Measurements from ENCODE around the gene ILRUN. TPM values are rescaled to one million over a fixed set of nuclear protein-coding genes. Genes with fewer than 3 reads are reported as not detected.
"Not testable (repeated sequence)": the region's sequence is repeated elsewhere in the genome, so short reads cannot be mapped to it uniquely, and the experiment has no call there.

Gene ILRUN
- polyA plus RNA-seq, 1 donor: 49.8 TPM

DNA sequence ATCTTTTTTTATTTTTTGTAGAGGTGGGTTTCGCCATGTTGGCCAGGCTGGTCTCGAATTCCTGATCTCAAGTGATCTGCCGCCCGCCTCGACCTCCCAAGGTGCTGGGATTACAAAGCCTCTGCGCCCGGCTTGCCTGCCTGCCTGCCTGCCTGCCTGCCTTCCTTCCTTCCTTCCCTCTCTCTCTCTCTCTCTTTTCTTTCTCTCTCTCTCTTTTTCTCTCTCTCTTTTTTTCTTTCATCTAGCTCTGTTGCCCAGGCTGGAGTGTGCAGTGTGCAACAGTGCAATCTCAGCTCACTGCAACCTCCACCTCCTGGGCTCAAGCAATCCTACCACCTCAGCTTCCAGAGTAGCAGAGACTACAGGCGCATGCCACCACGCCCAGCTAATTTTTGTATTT is 4.6 kb upstream of the ILRUN start:
- no peak for DNase-seq

- DNase-seq: no peak
Measured at GRCh38 chr6:34697904-34698559, 1.5 kb upstream of the ILRUN start.

- DNase-seq: no peak
Measured at GRCh38 chr6:34697544-34697836, 923 bp upstream of the ILRUN start.

DNA sequence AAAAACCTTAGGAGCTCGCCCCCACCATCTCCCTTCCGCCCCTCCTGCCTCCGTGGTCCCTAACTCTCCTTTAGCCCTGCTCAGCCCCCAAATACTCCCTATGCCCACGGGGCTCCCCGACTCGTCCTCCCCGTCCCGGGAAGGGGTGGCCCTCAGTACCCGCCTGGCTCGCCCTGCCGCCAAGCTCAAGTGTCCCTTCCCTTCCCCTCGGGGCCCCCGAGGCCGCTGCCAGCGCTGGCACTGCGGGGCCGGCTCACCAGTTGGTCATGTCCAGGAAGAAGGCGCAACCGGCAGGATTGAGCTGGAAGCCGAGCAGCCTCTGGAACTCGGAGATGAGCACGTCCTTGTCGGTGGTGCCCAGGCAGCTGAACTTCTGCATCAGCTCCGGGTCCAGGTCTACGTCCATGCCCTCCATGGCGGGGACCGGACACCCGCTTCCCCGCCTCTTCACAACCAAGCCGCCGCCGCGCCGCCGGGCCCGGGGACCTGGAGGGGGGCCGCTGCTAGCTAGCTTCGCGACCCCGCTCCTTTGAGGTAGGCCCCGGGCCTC is 303 bp downstream of the ILRUN start:
- no peak for DNase-seq

- no peak for DNase-seq
Measured at GRCh38 chr6:34695729-34696188, 808 bp downstream of the ILRUN start.

DNA sequence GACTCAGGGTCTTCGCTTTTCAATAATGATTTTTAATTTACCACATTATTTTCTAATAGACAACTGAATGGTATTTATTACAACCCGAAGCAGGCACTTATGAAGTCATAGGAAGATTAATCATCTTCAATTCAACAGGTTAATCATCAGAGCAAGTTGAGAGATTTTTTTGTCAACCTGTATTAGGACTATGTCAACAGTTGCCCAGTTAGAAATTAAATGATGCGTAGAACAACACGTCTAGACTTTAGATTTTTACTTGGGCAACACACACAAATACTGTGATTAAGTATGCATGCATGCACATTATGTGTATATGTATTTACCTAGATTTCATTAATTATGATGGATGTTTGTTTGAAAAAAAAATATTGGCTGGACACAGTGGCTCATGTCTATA is 4.3 kb downstream of the ILRUN start:
- DNase-seq: no peak

- no peak for DNase-seq
Measured at GRCh38 chr6:34689742-34690141, 6.8 kb downstream of the ILRUN start.

- DNase-seq: no peak
Measured at GRCh38 chr6:34688956-34689355, 7.6 kb downstream of the ILRUN start.

GRCh38 chr6:34684919-34685318 is 11.6 kb downstream of the ILRUN start:
- DNase-seq: no peak

GRCh38 chr6:34684364-34684763 is 12.2 kb downstream of the ILRUN start:
- no peak for DNase-seq

DNA sequence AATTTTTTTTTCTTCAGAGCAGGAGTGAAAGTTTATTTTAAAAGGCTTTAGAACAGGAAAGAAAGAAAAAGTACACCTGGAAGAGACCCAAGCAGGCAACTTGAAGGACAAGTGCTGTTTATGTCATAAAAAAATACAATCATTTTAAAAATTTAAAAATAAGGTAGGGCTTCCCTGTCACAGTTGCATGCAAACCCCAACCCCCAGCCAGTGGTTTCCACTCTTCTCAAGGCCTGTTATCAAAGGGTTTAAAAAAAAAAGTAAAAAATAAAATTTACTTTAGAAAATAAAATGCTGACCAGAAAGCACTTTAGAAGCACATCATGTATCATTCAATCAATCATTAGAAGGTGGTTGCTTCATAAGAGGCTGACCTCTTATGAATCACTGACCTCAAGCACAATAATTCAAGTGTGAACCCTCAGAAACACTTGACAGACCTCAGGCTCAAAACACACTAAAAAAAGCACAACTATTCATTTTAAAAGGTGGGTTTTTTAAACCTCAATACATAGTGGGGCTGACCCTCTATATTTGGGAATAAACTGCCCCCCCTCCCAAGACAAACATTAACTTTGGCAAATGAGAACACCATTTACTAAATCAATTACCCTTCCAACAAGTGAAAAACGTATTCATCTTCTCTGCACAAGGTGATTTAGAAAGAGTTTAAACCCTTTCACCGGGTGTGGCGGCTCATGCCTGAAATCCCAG is 15.6 kb downstream of the ILRUN start:
- no peak for DNase-seq

GRCh38 chr6:34680313-34680712 is 16.3 kb downstream of the ILRUN start:
- DNase-seq: not testable (repeated sequence)

DNA sequence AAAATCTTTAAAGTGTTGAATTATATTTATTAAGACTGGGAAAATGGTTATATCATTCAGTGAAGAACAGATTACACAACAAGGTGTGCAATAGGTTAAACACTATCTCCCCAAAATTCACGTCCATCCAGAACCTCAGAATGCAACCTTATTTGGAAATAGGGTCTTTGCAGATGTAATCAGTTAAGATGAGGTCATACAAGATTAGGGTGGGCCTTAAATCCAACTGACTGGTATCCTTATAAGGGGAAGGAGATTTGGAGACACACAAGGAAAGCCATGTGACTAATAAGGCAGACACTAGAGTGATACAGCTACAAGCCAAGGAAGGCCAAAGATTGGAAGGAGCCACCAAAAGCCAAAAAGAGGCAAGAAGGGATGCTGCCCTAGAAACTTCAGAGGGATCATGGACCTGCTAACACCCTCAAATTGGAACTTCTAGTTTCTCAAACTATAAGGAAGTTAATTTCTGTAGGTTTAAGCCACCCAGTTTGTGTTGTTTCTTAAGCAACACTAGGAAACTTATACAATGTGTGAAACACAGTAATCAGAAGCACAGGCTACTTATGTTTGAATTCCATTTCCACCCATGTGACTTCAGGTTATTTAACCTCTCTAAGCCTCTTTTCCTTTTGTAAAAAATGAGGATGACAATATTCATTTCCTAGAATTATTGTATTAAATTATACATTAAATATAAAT is 16.9 kb downstream of the ILRUN start:
- DNase-seq: no peak

DNA sequence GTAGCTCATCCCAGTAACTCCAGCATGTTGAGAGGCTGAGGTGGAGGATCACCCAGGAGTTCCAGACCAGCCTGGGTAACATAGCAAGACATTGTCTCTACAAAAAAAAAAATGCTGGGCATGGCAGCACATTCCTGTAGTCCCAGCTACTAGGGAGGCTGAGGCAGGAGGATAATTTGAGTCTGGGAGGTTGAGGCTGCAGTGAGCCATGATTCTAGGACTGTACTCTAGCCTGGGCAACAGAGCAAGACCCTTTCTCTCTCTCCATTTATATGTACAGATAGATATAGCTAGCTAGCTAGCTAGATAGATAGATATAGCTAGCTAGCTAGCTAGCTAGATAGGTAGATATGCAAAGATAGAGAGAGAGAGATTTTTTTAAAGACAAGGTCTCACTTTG is 20.4 kb downstream of the ILRUN start:
- DNase-seq: no peak

GRCh38 chr6:34674930-34675329 is 21.6 kb downstream of the ILRUN start:
- not testable (repeated sequence) for DNase-seq

GRCh38 chr6:34674268-34674639 is 22.3 kb downstream of the ILRUN start:
- no peak for DNase-seq

GRCh38 chr6:34673064-34673463 is 23.5 kb downstream of the ILRUN start:
- DNase-seq: no peak

GRCh38 chr6:34672657-34673043 is 23.9 kb downstream of the ILRUN start:
- DNase-seq: no peak

GRCh38 chr6:34671801-34672656 is 24.5 kb downstream of the ILRUN start:
- no peak for DNase-seq

GRCh38 chr6:34671367-34671766 is 25.2 kb downstream of the ILRUN start:
- DNase-seq: no peak

GRCh38 chr6:34668799-34669198 is 27.8 kb downstream of the ILRUN start:
- DNase-seq: not testable (repeated sequence)

Measured in left kidney (tissue), 2 donors.